ENCODE data around the gene AMMECR1. TPM values are rescaled to one million over a fixed set of nuclear protein-coding genes. Genes with fewer than 3 reads are reported as not detected.

AMMECR1 gene
- total and polyA plus RNA-seq, 2 experiments from 2014 or later: 16.9 to 32.5 TPM

- TF ChIP-seq, protein P1, sequence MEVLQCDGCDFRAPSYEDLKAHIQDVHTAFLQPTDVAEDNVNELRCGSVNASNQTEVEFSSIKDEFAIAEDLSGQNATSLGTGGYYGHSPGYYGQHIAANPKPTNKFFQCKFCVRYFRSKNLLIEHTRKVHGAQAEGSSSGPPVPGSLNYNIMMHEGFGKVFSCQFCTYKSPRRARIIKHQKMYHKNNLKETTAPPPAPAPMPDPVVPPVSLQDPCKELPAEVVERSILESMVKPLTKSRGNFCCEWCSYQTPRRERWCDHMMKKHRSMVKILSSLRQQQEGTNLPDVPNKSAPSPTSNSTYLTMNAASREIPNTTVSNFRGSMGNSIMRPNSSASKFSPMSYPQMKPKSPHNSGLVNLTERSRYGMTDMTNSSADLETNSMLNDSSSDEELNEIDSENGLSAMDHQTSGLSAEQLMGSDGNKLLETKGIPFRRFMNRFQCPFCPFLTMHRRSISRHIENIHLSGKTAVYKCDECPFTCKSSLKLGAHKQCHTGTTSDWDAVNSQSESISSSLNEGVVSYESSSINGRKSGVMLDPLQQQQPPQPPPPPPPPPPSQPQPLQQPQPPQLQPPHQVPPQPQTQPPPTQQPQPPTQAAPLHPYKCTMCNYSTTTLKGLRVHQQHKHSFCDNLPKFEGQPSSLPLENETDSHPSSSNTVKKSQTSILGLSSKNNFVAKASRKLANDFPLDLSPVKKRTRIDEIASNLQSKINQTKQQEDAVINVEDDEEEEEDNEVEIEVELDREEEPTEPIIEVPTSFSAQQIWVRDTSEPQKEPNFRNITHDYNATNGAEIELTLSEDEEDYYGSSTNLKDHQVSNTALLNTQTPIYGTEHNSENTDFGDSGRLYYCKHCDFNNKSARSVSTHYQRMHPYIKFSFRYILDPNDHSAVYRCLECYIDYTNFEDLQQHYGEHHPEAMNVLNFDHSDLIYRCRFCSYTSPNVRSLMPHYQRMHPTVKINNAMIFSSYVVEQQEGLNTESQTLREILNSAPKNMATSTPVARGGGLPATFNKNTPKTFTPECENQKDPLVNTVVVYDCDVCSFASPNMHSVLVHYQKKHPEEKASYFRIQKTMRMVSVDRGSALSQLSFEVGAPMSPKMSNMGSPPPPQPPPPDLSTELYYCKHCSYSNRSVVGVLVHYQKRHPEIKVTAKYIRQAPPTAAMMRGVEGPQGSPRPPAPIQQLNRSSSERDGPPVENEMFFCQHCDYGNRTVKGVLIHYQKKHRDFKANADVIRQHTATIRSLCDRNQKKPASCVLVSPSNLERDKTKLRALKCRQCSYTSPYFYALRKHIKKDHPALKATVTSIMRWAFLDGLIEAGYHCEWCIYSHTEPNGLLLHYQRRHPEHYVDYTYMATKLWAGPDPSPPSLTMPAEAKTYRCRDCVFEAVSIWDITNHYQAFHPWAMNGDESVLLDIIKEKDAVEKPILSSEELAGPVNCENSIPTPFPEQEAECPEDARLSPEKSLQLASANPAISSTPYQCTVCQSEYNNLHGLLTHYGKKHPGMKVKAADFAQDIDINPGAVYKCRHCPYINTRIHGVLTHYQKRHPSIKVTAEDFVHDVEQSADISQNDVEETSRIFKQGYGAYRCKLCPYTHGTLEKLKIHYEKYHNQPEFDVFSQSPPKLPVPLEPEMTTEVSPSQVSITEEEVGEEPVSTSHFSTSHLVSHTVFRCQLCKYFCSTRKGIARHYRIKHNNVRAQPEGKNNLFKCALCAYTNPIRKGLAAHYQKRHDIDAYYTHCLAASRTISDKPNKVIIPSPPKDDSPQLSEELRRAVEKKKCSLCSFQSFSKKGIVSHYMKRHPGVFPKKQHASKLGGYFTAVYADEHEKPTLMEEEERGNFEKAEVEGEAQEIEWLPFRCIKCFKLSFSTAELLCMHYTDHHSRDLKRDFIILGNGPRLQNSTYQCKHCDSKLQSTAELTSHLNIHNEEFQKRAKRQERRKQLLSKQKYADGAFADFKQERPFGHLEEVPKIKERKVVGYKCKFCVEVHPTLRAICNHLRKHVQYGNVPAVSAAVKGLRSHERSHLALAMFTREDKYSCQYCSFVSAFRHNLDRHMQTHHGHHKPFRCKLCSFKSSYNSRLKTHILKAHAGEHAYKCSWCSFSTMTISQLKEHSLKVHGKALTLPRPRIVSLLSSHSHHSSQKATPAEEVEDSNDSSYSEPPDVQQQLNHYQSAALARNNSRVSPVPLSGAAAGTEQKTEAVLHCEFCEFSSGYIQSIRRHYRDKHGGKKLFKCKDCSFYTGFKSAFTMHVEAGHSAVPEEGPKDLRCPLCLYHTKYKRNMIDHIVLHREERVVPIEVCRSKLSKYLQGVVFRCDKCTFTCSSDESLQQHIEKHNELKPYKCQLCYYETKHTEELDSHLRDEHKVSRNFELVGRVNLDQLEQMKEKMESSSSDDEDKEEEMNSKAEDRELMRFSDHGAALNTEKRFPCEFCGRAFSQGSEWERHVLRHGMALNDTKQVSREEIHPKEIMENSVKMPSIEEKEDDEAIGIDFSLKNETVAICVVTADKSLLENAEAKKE (CRISPR knock-in tag; IDR thresholded peaks at IDR 0.05): no peak
Measured at GRCh38 chrX:110282922-110283321, 35.0 kb downstream of the AMMECR1 start (continued).

DNA sequence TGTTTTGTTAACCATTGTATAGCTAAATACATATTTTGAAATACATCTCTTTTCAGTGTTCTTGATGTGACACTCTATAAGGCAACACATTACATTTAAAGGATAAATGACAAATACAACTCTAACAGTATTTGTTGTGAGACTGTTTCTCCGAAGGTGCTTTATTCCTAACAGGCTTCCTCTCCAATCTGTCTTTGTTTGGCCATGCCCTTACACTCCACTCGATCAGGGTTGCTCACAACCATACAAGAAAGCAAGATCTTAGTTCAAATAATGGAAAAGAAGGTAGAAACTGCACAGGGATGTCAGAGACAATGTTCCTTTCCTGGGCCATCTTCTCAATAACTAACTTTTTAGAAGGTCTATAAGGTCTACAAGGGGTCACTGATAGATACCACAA, 36.5 kb downstream of the AMMECR1 start:
- Histone ChIP-seq H3K27me3 (ENCODE audit: insufficient read depth) (no peaks in the 10 kb centered on the region), H3K27ac (ENCODE audit: low read depth) (no peak overlapping the region), H2AFZ (no peak overlapping the region), H3K4me3 (no peak overlapping the region), H3K4me1 (ENCODE audit: insufficient read depth) (peaks cover 7% of the 10 kb centered on the region; the same call in 1 of the 2 replicates), H3K79me2 (replicated peaks; ENCODE audit: insufficient read depth) (peaks cover 41% of the 10 kb centered on the region), H3K36me3 (ENCODE audit: insufficient read depth) (no peaks in the 10 kb centered on the region), H3K9me2 (ENCODE audit: insufficient read depth) (no peaks in the 10 kb centered on the region), H3F3A (replicated peaks; ENCODE audit: low read depth) (no peaks in the 10 kb centered on the region), H4K20me1 (replicated peaks; ENCODE audit: insufficient read depth) (no peaks in the 10 kb centered on the region), H3K4me2 (no peak overlapping the region)
- Mint-ChIP-seq H3K9me3 (no peaks in the 10 kb centered on the region), H3K4me3 (no peak overlapping the region), H3K27me3 (ENCODE audit: insufficient read depth, low read depth, poor library complexity) (no peaks in the 10 kb centered on the region), H3K4me1 (peaks cover 8% of the 10 kb centered on the region; the same call in 2 of the 3 replicates), H3K27ac (no peak overlapping the region), H3K36me3 (ENCODE audit: low read depth) (no peaks in the 10 kb centered on the region)
- ATAC-seq: no peak
- DNase-seq (ENCODE audit: low spot score): no peak
- TF ChIP-seq JUNB (IDR thresholded peaks at IDR 0.05; ENCODE audit: unreplicated experiment) (no peak), ZNF331 (CRISPR knock-in tag; IDR thresholded peaks at IDR 0.05; ENCODE audit: low read depth) (no peak), NANOG (IDR thresholded peaks at IDR 0.05; ENCODE audit: borderline replicate concordance) (no peak), CREB1 (CRISPR knock-in tag; IDR thresholded peaks at IDR 0.05; ENCODE audit: low read depth) (no peak), CTCF (conservative IDR thresholded peaks at IDR 0.05; ENCODE audit: low read depth in 2 of 2) (no peak), ZNF114 (CRISPR knock-in tag; IDR thresholded peaks at IDR 0.05) (no peak), EZH2 (IDR thresholded peaks at IDR 0.05; ENCODE audit: low read depth, unreplicated experiment) (no peak), POLR2AphosphoS5 (IDR thresholded peaks at IDR 0.05; ENCODE audit: low read depth) (no peak), EZH2phosphoT487 (IDR thresholded peaks at IDR 0.05; ENCODE audit: unreplicated experiment) (no peak)

All from GM23338 (cell line).